NB4 (cell line): ENCODE data around the gene NR1H2.

ENCODE experiments used
- CTCF ChIP-seq: IDR thresholded peaks from one replicate; pipeline ENCODE4 v1.5.1; 2012; ENCODE audit warnings: low read depth, low read length
- POLR2A ChIP-seq: IDR thresholded peaks from 2 replicates; pipeline ENCODE4 v1.6.1; 2011; ENCODE audit warnings: mild to moderate bottlenecking; ENCODE audit not compliant: insufficient read length; ENCODE audit errors: extremely low read depth

- no peak for TF ChIP-seq CTCF
- TF ChIP-seq POLR2A = no peak
Observed at GRCh38 chr19:50387176-50387867, 11.1 kb downstream of the NR1H2 start.
